ENCODE results near the gene ANXA6.

GRCh38 chr5:151139015-151139414, 18.6 kb downstream of the ANXA6 start:
- TF ChIP-seq CTCF (IDR thresholded peaks at IDR 0.05; ENCODE audit: poor library complexity) (no peak), EZH2 (IDR thresholded peaks at IDR 0.05; ENCODE audit: borderline replicate concordance) (no peak), EZH2phosphoT487 (IDR thresholded peaks at IDR 0.05; ENCODE audit: low read depth, severe bottlenecking, unreplicated experiment) (no peak)
